Duodenal mucosa (tissue), 2 donors: Measurements from ENCODE around the gene AMER1.

ENCODE experiments used
- H3K27ac ChIP-seq: one replicate; pipeline ENCODE4 v1.7.0; 2013; ENCODE audit warnings: low read depth, low read length
- H3K27me3 ChIP-seq, 2 donors: one replicate each; pipeline ENCODE4 v1.7.0; 2013; ENCODE audit warnings: low read length in 2 of 2, control low read depth in 1 of 2; ENCODE audit not compliant: insufficient read depth in 2 of 2, control insufficient read depth in 1 of 2
- H3K36me3 ChIP-seq, 2 donors: one replicate each; pipeline ENCODE4 v1.7.0; 2013; ENCODE audit warnings: low read length in 2 of 2, control low read depth in 1 of 2; ENCODE audit not compliant: insufficient read depth in 2 of 2, control insufficient read depth in 1 of 2
- H3K4me1 ChIP-seq, 2 donors: one replicate each; pipeline ENCODE4 v1.7.0; 2013; ENCODE audit warnings: low read length in 2 of 2, control low read depth in 1 of 2; ENCODE audit not compliant: insufficient read depth in 2 of 2, control insufficient read depth in 1 of 2
- H3K4me3 ChIP-seq, 2 donors: one replicate each; pipeline ENCODE4 v1.7.0; 2013; ENCODE audit warnings: low read length in 2 of 2, low read depth in 1 of 2
- H3K9ac ChIP-seq, 2 donors: one replicate each; pipeline ENCODE4 v1.7.0; 2013; ENCODE audit warnings: low read length in 2 of 2, low read depth in 1 of 2
- H3K9me3 ChIP-seq, 2 donors: one replicate each; pipeline ENCODE4 v1.7.0; 2013; ENCODE audit warnings: low read length in 2 of 2, control low read depth in 1 of 2; ENCODE audit not compliant: control insufficient read depth in 1 of 2

Gene AMER1

DNA sequence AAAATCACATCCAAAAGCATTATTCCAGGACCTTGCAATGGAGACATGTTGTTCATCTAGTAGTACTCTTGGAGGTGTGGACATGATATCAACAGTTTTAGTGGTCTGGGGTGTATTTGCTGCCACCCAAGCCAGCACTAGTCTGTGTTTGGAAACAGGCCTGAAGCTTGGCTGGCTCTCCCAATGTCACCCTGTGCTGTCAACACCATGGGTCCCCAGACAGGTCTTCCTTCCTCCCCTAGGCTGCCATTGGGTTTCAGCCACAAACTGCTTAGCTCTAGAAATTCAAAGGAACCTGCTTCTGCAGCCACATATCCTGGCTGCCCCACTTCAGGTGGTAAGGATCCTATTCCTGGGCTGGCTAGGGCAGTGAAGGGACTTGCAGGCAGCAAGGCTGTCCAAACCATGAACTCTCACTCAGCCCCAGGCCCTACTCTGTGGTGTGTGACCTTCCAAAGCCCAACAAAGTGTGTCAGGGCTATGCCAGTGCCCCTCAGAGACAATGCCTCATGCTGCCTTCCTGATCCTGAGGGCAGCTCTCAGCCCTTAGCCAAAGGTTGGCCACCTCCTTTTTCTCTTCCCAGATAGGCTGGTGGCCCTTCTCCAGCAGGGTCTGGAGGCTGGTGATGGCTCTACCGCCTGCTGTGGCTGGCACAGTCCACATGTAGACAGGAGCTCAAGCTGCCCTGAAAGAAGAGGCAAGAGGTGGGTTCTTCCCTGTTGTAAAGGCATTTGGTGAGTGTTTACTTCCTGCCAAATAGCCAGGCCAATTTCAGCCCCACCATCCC, 18.3 kb downstream of the AMER1 start:
- peaks cover 6 to 19% of the 10 kb centered on the region in 2 donors for H3K36me3 ChIP-seq
- H3K27ac ChIP-seq: no peak overlapping the region
- no peak overlapping the region for H3K4me3 ChIP-seq
- H3K9ac ChIP-seq: no peak overlapping the region
- no peaks in the 10 kb centered on the region for H3K9me3 ChIP-seq
- no peaks in the 10 kb centered on the region for H3K27me3 ChIP-seq
- no peaks in the 10 kb centered on the region for H3K4me1 ChIP-seq

DNA sequence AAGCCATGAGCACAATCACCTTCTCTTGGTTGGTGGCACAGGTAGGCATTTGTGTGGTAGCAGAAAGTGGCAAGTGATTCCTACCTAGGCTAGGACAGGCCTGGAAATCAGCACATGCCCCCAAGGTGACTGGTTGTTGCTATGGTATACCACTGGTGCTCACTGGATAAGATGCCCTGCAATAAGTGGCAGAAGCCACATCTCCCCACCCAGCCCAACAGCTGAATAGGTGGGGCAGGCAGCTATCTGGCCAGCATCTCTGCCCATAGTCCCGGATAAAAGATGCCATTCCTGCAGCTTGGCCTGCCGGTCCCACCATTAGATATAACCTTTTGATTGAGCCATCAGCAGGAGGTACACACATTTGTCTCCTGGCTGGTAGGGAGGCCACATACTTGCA, 21.1 kb downstream of the AMER1 start:
- no peaks in the 10 kb centered on the region for H3K4me1 ChIP-seq
- no peaks in the 10 kb centered on the region for H3K27me3 ChIP-seq
- no peak overlapping the region for H3K27ac ChIP-seq
- H3K4me3 ChIP-seq: no peak overlapping the region
- H3K9me3 ChIP-seq: no peaks in the 10 kb centered on the region
- no peak overlapping the region for H3K9ac ChIP-seq
- no peaks in the 10 kb centered on the region for H3K36me3 ChIP-seq

- Histone ChIP-seq H3K36me3 (no peaks in the 10 kb centered on the region), H3K4me1 (no peaks in the 10 kb centered on the region), H3K27me3 (no peaks in the 10 kb centered on the region), H3K9me3 (no peaks in the 10 kb centered on the region), H3K9ac (no peak overlapping the region), H3K4me3 (no peak overlapping the region), H3K27ac (no peak overlapping the region)
Measured at GRCh38 chrX:64182208-64182607, 23.3 kb downstream of the AMER1 start.

DNA sequence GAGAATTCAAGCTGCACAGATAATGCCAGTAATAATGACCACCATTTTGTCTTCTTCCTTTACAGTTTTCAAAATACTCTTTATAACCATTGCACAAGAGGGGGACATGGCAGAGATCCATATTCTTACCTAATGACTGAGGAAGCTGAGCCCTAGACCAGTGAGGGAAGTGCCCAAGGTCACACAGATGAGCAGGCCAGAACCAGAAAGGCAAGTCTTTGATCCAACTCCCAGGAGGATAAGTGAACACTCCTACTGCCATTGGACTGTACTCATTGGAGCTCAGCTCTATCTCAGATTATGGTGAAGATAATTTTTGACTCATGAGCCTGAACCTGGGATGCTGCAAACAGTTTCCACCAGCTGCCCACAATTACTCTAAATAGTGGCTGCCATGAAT, 28.6 kb downstream of the AMER1 start:
- Histone ChIP-seq H3K27me3 (no peaks in the 10 kb centered on the region), H3K4me1 (no peaks in the 10 kb centered on the region), H3K36me3 (no peaks in the 10 kb centered on the region), H3K27ac (no peak overlapping the region), H3K9ac (no peak overlapping the region), H3K9me3 (no peaks in the 10 kb centered on the region), H3K4me3 (no peak overlapping the region)

GRCh38 chrX:64169988-64170387, 35.5 kb downstream of the AMER1 start:
- no peaks in the 10 kb centered on the region for H3K9me3 ChIP-seq
- H3K4me1 ChIP-seq: no peaks in the 10 kb centered on the region
- H3K9ac ChIP-seq: no peak overlapping the region
- no peak overlapping the region for H3K27ac ChIP-seq
- H3K36me3 ChIP-seq: no peaks in the 10 kb centered on the region
- no peaks in the 10 kb centered on the region for H3K27me3 ChIP-seq
- H3K4me3 ChIP-seq: no peak overlapping the region

DNA sequence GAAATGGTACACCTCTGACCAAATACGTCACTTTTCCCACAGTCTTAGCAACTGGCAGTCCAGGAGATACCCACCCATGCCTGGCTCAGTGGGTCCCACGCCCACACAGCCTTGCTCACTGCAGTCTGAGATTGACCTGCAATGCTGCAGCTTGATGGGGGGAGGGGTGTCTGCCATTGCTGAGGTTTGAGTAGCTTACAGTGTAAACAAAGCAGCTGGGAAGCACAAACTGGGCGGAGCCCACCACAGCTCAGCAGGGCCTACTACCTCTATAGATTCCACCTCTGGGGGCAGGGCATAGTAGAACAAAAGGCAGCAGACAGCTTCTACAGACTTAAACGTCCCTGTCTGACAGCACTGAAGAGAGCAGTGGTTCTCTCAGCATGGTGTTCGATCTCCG, 52.7 kb downstream of the AMER1 start:
- no peak overlapping the region for H3K4me3 ChIP-seq
- no peaks in the 10 kb centered on the region for H3K9me3 ChIP-seq
- H3K27ac ChIP-seq: no peak overlapping the region
- H3K9ac ChIP-seq: no peak overlapping the region
- no peaks in the 10 kb centered on the region for H3K27me3 ChIP-seq
- H3K36me3 ChIP-seq: no peaks in the 10 kb centered on the region
- H3K4me1 ChIP-seq: no peaks in the 10 kb centered on the region

DNA sequence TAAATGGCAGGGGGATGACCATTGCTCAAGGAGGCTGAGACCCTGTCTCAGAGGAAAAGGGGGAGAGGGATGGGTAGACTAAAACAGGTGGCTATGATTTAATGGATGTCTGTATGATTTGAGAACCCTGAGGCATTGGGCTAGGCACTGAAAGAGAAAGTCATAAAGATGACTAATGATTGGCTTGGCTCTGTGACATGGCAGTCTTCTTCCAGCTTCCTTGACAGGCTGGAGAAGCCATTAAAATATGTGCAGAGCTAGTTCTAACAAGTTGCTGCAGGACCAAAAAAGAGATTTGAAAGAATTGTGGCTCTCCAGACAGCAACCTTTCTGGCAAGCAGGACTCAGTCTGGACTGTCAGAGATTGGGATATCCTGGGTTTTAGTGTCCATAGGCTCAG, 53.6 kb downstream of the AMER1 start:
- Histone ChIP-seq H3K4me3 (no peak overlapping the region), H3K9ac (no peak overlapping the region), H3K4me1 (no peaks in the 10 kb centered on the region), H3K9me3 (no peaks in the 10 kb centered on the region), H3K27me3 (no peaks in the 10 kb centered on the region), H3K27ac (no peak overlapping the region), H3K36me3 (no peaks in the 10 kb centered on the region)

GRCh38 chrX:64150775-64151174, 54.7 kb downstream of the AMER1 start:
- Histone ChIP-seq H3K4me3 (no peak overlapping the region), H3K9me3 (no peaks in the 10 kb centered on the region), H3K36me3 (no peaks in the 10 kb centered on the region), H3K9ac (no peak overlapping the region), H3K4me1 (no peaks in the 10 kb centered on the region), H3K27me3 (no peaks in the 10 kb centered on the region), H3K27ac (no peak overlapping the region)
